GM23338 (cell line): Measurements from ENCODE around the gene TBL3. TPM values are rescaled to one million over a fixed set of nuclear protein-coding genes. Genes with fewer than 3 reads are reported as not detected.

Experiments
- ATAC-seq: fragments of 200-7000 bp; cut with Tn5 transposase; 3 replicates; pipeline ENCODE4 v1.9.1; 2020
- DNase-seq: peaks from one replicate; pipeline ENCODE4 v3.0.0-alpha.2; 2015; ENCODE audit warnings: low spot score
- H2AFZ ChIP-seq: fragments of 200-600 bp; sonication (generic); 2 replicates; pipeline ENCODE4 v1.8.0; 2016; ENCODE audit warnings: antibody characterized with exemption, mild to moderate bottlenecking, moderate library complexity
- H3F3A ChIP-seq: fragments of 200-600 bp; sonication (generic); replicated peaks from 2 replicates; pipeline ENCODE4 v1.8.0; 2017; ENCODE audit warnings: antibody characterized with exemption, mixed run types, low read depth
- H3K27ac ChIP-seq: fragments of 200-600 bp; sonication (generic); 2 replicates; pipeline ENCODE4 v1.6.1; 2016; ENCODE audit warnings: low read depth
- H3K27me3 ChIP-seq: fragments of 200-600 bp; sonication (generic); 2 replicates; pipeline ENCODE4 v1.8.0; 2016; ENCODE audit warnings: mild to moderate bottlenecking, mixed run types, moderate library complexity; ENCODE audit not compliant: insufficient read depth
- H3K36me3 ChIP-seq: fragments of 200-600 bp; sonication (generic); 2 replicates; pipeline ENCODE4 v1.8.0; 2016; ENCODE audit warnings: mild to moderate bottlenecking; ENCODE audit not compliant: insufficient read depth
- H3K4me1 ChIP-seq: fragments of 200-600 bp; sonication (generic); 2 replicates; pipeline ENCODE4 v1.8.0; 2016; ENCODE audit warnings: mild to moderate bottlenecking, moderate library complexity; ENCODE audit not compliant: insufficient read depth
- H3K4me2 ChIP-seq: fragments of 200-600 bp; sonication (generic); 2 replicates; pipeline ENCODE4 v1.7.1; 2017; ENCODE audit warnings: mixed run types
- H3K4me3 ChIP-seq: fragments of 200-600 bp; sonication (generic); 2 replicates; pipeline ENCODE4 v1.6.1; 2016; ENCODE audit warnings: mixed run types
- H3K79me2 ChIP-seq: fragments of 200-600 bp; sonication (generic); replicated peaks from 2 replicates; pipeline ENCODE4 v1.8.0; 2017; ENCODE audit warnings: mild to moderate bottlenecking; ENCODE audit not compliant: insufficient read depth
- H3K9me2 ChIP-seq: fragments of 200-600 bp; sonication (generic); 2 replicates; pipeline ENCODE4 v1.8.0; 2017; ENCODE audit not compliant: insufficient read depth
- H4K20me1 ChIP-seq: fragments of 200-600 bp; sonication (generic); replicated peaks from 2 replicates; pipeline ENCODE4 v1.8.0; 2017; ENCODE audit warnings: mild to moderate bottlenecking; ENCODE audit not compliant: insufficient read depth
- H3K27ac Mint-ChIP-seq: 2 replicates; pipeline ENCODE4 v1.8.0; 2020; ENCODE audit warnings: inconsistent platforms, mild to moderate bottlenecking, moderate library complexity, mixed read lengths
- H3K27me3 Mint-ChIP-seq: 3 replicates; pipeline ENCODE4 v1.8.0; 2022; ENCODE audit warnings: low read depth, mild to moderate bottlenecking, moderate library complexity, mixed read lengths, inconsistent platforms; ENCODE audit not compliant: insufficient read depth, poor library complexity
- H3K36me3 Mint-ChIP-seq: 3 replicates; pipeline ENCODE4 v1.8.0; 2021; ENCODE audit warnings: low read depth, mild to moderate bottlenecking, inconsistent platforms, moderate library complexity, mixed read lengths
- H3K4me1 Mint-ChIP-seq: 3 replicates; pipeline ENCODE4 v1.8.0; 2020; ENCODE audit warnings: mild to moderate bottlenecking, inconsistent platforms, mixed read lengths
- H3K4me3 Mint-ChIP-seq: 3 replicates; pipeline ENCODE4 v1.8.0; 2021; ENCODE audit warnings: moderate library complexity, mild to moderate bottlenecking, inconsistent platforms, mixed read lengths
- H3K9me3 Mint-ChIP-seq: 3 replicates; pipeline ENCODE4 v1.8.0; 2020; ENCODE audit warnings: moderate library complexity, mild to moderate bottlenecking, inconsistent platforms, mixed read lengths
- CREB1 ChIP-seq: fragments of 250-450 bp; sonication (Bioruptor Pico); IDR thresholded peaks from 2 replicates; pipeline ENCODE4 v1.5.0; 2020; ENCODE audit warnings: low read depth, mild to moderate bottlenecking, moderate library complexity
- CTCF ChIP-seq, 2 experiments: fragments of 200-600 bp in 1 of 2; sonication (generic) in 1 of 2; conservative IDR thresholded peaks; 2 replicates each; pipeline versions ENCODE4 v1.5.1 to v1.6.1; 2016 to 2017; ENCODE audit warnings: antibody characterized with exemption in 2 of 2, low read depth in 2 of 2, mild to moderate bottlenecking in 2 of 2, moderate library complexity in 1 of 2
- EZH2 ChIP-seq: fragments of 200-600 bp; sonication (generic); IDR thresholded peaks from one replicate; pipeline ENCODE4 v1.8.0; 2017; ENCODE audit warnings: antibody characterized with exemption, mild to moderate bottlenecking, low read depth; ENCODE audit not compliant: unreplicated experiment
- EZH2phosphoT487 ChIP-seq: fragments of 200-600 bp; sonication (generic); IDR thresholded peaks from one replicate; pipeline ENCODE4 v1.8.1; 2018; ENCODE audit warnings: antibody characterized with exemption; ENCODE audit not compliant: unreplicated experiment
- JUNB ChIP-seq: IDR thresholded peaks from one replicate; pipeline ENCODE4 v1.6.1; 2016; ENCODE audit warnings: antibody characterized with exemption; ENCODE audit not compliant: unreplicated experiment
- NANOG ChIP-seq: IDR thresholded peaks from 2 replicates; pipeline ENCODE4 v1.6.1; 2016; ENCODE audit warnings: antibody characterized with exemption, borderline replicate concordance
- STAT1 ChIP-seq: IDR thresholded peaks from one replicate; pipeline ENCODE4 v1.6.1; 2016; ENCODE audit warnings: antibody characterized with exemption; ENCODE audit not compliant: unreplicated experiment
- ZNF114 ChIP-seq: fragments of 250-450 bp; sonication (Bioruptor Pico); IDR thresholded peaks from 2 replicates; pipeline ENCODE4 v1.5.0; 2020; ENCODE audit warnings: mild to moderate bottlenecking, moderate library complexity
- ZNF331 ChIP-seq: fragments of 250-450 bp; sonication (Bioruptor Pico); IDR thresholded peaks from 2 replicates; pipeline ENCODE4 v1.5.0; 2020; ENCODE audit warnings: low read depth, mild to moderate bottlenecking, moderate library complexity
- ZNF462 ChIP-seq: fragments of 250-450 bp; sonication (Bioruptor Pico); IDR thresholded peaks from 2 replicates; pipeline ENCODE4 v1.5.0; 2020; ENCODE audit warnings: mild to moderate bottlenecking, moderate library complexity
- polyA plus RNA-seq: library from polyadenylated mRNA; unstranded; fragments of >200 nt; fragmentation: Nextera tagmentation; extraction: Ambion mirVana; gene quantifications from 2 replicates; pipeline ENCODE4 v1.2.1, GENCODE V29; 2016
- total RNA-seq: library from RNA; depleted of rRNA; stranded (reverse); fragments of >200 nt; shearing (Covaris generic); gene quantifications from 2 replicates; pipeline ENCODE4 v1.2.3, GENCODE V29; 2014

The TBL3 gene
- total and polyA plus RNA-seq, 2 experiments from 2014 or later, result 67.0 to 157 TPM

- Histone ChIP-seq H3K79me2 (peaks cover 6% of the 10 kb centered on the region; the same call in 1 of the 2 replicates), H2AFZ (no peak overlapping the region), H3K36me3 (no peaks in the 10 kb centered on the region; the same call in 1 of the 2 replicates), H3K27ac (no peak overlapping the region), H3K9me2 (no peaks in the 10 kb centered on the region), H3K4me3 (no peak overlapping the region), H3K27me3 (no peaks in the 10 kb centered on the region), H3F3A (peaks cover 24% of the 10 kb centered on the region; the same call in 1 of the 2 replicates), H3K4me1 (peaks cover 8% of the 10 kb centered on the region; the same call in 1 of the 2 replicates), H4K20me1 (peaks cover 7% of the 10 kb centered on the region), H3K4me2 (no peak overlapping the region)
- H3K4me1 Mint-ChIP-seq, result peaks cover 7% of the 10 kb centered on the region
- DNase-seq, result no peak
- no peak overlapping the region for H3K27ac Mint-ChIP-seq
- TF ChIP-seq CTCF (conservative IDR thresholded peaks at IDR 0.05; ENCODE audit: low read depth in 2 of 2) (no peak), STAT1 (no peak), CREB1 (CRISPR knock-in tag) (no peak), NANOG (no peak), EZH2phosphoT487 (no peak)
- peaks cover 31% of the 10 kb centered on the region for H3K36me3 Mint-ChIP-seq
- H3K27me3 Mint-ChIP-seq, result peaks cover 4% of the 10 kb centered on the region
- no peak for ATAC-seq
- no peak overlapping the region for H3K4me3 Mint-ChIP-seq
- no peaks in the 10 kb centered on the region for H3K9me3 Mint-ChIP-seq
Measured at GRCh38 chr16:1999866-2000514, 28.1 kb downstream of the TBL3 start.

GRCh38 chr16:2001035-2001434, 29.2 kb downstream of the TBL3 start:
- no peak overlapping the region for H3K27ac ChIP-seq
- H3K4me2 ChIP-seq, result no peak overlapping the region
- Mint-ChIP-seq H3K4me3 (no peak overlapping the region), H3K4me1 (peaks cover 9% of the 10 kb centered on the region), H3K27ac (no peak overlapping the region), H3K27me3 (peaks cover 4% of the 10 kb centered on the region), H3K36me3 (peaks cover 27% of the 10 kb centered on the region), H3K9me3 (no peaks in the 10 kb centered on the region)
- peaks cover 13% of the 10 kb centered on the region for H4K20me1 ChIP-seq
- peaks cover 9% of the 10 kb centered on the region; the same call in 1 of the 2 replicates for H3K79me2 ChIP-seq
- H2AFZ ChIP-seq, result no peak overlapping the region
- H3F3A ChIP-seq, result peaks cover 22% of the 10 kb centered on the region; the same call in 1 of the 2 replicates
- H3K36me3 ChIP-seq, result no peaks in the 10 kb centered on the region; the same call in 1 of the 2 replicates
- no peaks in the 10 kb centered on the region for H3K9me2 ChIP-seq
- ATAC-seq (no peak), DNase-seq (no peak)
- no peak overlapping the region for H3K4me3 ChIP-seq
- TF ChIP-seq JUNB (no peak), EZH2 (no peak), ZNF462 (no peak), ZNF114 (CRISPR knock-in tag) (no peak), ZNF331 (CRISPR knock-in tag) (no peak), CREB1 (CRISPR knock-in tag) (no peak), NANOG (no peak), STAT1 (no peak)
- H3K4me1 ChIP-seq, result peaks cover 8% of the 10 kb centered on the region; the same call in 1 of the 2 replicates
- H3K27me3 ChIP-seq, result no peaks in the 10 kb centered on the region
